Dedifferentiated amniotic fluid mesenchymal stem cell (primary cell): ENCODE data around the gene S100A12.
"Not testable (repeated sequence)": the region's sequence is repeated elsewhere in the genome, so short reads cannot be mapped to it uniquely, and the experiment has no call there.

ENCODE experiments used
- DNase-seq: peaks from one replicate; pipeline ENCODE4 v3.0.0-alpha.2; 2016; ENCODE audit errors: extremely low spot score

S100A12 gene

DNA sequence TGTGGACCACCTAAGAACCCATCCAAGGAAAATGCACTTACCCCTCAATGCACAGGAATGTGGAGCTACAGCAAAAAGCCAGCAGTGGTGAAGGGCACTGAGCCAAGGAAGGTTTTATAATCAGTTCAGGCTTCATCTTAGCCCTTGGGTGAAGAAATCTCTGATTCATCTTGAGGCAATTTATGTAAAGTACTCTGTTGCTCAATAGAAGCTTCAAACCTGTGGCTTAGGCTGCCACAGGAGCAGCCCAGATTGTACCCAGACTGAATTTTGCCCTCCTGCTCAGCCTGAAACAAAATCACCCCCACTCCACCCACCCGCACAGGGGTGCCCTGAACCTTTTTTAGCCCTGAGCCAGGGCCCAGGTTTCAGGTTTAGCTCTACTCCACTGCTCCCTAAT, at the start of gene S100A12:
TSS of gene S100A12 (minus strand) at position 111 of the 400 bp plus-strand sequence. CDS start 1,029 bp downstream, outside the sequence.
- peak; percentile 19 for DNase-seq

DNA sequence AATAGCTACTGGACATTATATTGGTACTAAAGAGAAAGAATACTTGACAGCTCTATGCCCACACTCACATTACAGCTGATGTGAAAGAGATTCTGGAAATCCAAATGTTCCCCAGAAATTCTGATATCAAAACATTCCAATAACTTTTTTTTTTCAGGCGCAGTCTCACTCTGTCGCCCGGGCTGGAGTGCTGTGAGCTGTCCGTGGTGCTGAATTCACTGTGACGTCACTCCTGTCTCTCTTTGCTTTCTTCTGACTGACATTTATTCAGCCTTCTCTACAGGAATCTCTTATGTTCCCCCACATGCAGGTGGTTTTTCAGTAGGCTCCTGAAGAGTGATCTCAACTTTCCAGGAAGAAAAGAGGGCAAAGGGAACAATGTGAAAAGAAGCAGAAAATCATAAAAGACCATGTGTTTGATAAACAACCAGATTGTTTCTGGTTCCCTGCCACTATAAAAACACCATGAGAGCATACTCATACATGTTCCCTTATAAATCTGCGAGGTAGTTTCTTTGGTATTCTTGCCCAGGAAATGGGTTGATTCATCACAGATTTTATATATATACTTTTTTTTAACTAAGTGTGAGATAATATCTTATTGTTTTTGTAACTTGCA, 47.1 kb upstream of the S100A12 start:
- DNase-seq, result peak; percentile 17

DNA sequence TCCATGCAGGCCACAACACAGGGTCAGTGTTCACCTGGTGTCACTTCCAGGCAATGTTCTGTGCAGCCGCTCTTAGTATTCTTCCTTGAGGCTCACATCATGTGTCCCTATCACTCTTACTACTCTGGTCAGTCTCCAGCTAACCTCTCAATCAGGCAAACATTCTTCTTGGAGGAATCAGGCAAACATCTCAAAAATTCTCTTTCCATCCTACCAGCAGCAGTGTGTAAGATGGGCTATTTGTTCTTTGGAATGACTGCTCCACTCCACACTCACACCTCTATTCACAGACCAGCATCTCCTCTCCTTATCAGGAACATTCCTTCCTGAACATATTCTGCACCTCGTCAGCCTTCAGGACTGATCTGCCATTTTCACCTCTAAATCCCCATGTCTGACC, 44.9 kb upstream of the S100A12 start:
- DNase-seq, result no peak

DNA sequence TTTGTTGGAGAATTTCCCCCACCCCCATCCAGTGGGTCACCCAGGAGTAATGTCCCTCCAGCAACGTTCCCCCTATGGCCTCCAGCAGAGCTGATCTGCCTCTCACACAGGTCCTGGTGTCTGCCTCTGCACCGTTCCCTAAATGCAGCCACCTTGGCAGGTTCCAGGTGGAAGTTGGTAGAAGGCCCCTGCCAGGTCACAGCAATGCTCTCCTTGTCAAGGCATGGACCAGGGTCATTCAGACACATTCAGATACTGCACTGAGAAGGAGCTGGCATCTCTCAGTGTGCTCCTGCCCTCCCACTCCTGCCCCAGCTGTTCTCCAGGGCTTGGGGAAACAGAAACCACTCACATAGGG, 44.0 kb upstream of the S100A12 start:
- not testable (repeated sequence) for DNase-seq

DNA sequence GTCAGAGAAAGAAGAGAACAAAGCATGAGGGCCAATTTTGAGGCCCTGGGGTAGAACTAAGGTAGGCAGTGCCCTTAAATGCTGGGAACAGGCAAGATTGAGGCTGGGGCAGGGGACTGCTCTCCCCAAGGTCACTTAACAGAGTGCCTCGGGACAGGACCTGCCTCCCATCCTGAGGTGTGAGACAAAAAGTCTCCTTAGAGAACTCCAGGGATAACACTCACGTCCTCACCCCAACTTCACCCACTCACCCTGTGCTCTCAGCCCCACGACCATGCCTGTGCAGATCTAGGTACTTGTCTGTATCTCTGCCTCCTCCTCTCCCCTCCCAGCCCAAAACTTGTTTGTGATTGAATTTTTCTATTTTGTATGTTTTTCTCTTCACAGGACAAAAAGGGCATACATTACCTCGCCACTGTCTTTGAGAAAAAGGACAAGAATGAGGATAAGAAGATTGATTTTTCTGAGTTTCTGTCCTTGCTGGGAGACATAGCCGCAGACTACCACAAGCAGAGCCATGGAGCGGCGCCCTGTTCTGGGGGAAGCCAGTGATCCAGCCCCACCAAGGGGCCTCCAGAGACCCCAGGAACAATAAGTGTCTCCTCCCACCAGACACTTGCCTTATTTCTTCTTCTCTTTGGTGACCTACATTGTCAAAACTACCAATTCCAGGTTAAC, 43.5 kb upstream of the S100A12 start:
- DNase-seq, result not testable (repeated sequence)

DNA sequence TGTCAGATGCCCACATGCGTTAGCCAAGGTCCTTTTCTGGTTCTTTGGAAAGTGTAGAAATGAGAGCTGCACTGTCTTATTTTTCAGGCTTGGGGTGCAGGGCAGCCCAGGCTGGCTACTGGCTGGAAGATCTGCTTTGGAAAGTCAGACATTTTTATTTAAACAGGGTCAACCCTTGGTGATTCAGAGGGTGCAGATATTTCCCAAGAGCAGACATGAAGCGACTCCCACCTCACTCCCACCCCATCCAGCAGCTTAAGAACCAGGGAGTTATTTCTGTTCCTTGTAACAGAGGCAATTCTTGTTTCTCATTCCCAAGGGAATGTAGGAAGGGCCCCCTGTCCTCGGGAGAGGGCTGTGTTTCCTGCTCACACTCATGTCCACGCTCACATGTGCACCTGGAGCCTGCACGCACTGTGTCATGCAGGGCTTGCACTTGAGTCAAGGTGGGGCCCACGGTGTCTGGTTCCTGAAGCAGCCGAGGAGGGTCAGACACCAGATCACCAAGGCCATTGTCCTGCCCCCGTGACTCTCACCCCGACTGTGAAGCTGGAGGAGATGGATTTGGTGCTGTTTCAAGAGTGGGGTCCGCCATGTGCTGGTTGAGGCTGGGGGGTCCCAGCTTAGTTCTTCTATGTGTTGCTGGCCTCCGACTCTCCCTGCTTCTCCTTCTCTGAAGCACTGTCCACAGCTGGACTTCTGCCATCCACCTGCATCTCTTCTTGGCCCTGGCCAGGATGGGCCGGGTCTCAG, 41.9 kb upstream of the S100A12 start:
- DNase-seq, result no peak

DNA sequence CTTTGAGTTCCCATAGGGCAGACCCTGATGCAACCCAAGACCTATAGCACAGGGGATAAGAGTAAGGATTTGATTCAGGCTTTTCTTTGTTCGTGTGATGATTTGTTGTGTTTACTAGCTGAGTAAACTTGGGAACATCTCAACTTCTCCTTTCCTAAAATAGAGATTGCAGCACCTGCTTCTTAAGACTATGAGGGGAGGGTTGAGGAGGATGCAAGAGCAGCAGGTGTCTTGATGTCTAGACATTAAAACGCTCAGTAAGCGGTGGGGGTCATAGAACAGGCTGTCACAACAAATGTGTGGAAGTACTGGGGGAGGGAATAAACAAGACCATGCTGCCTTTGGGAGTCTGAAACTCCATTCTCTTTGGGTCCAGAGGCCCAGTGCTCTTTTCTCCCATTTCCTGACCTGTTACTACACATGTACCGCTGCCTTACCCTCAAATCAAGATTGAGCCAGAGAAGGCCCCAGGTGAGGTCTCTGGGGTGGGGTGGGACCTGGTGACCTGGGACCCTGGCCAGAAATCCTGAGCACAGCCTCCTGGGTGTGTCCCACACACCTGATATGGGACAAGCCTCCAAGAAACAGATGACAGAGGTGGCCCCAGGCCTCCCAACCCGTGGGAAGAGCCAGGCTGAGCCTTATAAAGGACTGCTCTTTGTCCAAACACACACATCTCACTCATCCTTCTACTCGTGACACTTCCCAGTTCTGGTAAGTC, 40.6 kb upstream of the S100A12 start, which contains the start of gene S100A7A:
TSS of gene S100A7A (plus strand) at position 671 of the 721 bp plus-strand sequence. CDS start 1,563 bp downstream, outside the sequence.
- no peak for DNase-seq

DNA sequence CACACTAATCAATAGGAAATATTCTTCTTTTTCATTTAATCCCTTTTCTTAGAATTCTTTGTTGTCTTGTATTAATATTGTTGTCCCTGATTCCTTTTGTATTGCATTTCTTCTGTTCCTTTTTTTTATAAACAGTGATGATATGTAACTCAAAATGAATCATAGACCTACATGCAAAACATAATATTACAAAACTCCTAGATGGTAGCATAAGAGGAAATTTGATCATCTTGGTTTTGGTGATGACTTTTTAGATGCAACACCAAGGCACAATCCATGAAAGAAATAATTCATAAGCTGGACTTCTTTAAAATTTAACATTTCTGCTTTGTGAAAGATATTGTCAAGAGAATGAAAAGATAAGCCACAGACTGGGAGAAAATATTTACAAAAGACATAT, 38.5 kb upstream of the S100A12 start:
- not testable (repeated sequence) for DNase-seq

DNA sequence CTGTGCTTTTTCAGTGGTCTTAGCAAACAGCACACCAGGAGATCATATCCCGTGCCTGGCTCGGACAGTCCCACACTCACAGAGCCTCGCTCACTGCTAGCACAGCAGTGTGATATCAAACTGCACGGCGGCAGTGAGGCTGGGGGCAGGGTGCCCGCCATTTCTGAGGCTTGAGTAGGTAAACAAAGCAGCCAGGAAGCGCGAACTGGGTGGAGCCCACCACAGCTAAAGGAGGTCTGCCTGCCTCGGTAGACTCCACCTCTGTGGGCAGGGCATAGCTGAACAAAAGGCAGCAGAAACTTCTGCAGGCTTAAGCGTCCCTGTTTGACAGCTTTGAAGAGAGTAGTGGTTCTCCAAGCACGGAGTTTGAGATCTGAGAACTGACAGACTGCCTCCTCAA, 31.9 kb upstream of the S100A12 start:
- not testable (repeated sequence) for DNase-seq

DNA sequence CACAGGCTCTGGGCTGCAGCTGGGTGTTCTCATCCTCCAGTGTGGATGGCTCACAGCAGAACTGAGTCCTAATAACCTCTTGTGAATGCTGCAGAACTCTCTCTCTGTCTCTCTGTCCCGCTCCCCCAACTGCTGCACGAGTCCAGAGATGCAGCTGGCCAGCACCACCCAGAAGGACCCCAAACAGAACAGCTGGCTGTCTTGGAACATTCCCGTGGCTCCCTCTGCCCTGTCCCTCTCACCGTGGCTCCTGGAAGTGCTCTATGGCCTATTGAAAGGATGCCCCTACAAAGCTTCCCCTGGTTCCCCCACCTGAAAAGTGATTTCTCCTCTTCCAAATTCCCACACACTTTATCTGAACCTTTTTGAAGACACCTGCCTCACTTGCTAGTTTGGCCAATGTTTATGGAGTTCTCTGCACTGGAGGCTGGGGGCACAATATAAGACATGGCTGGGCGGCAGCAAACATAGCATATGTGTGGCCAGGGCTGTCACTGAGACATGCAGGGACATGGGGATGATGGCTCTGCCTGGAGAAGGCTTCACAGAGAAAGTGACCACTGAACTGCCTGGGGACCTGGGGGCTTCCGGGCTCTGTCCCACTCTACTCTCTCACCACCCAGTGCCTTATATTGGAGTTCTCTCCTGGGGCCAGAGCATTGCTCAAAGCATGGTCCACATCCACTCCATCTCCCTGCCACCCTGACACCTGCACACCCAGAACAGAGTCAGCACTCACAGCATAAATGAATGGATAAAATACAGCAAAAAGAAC, 30.6 kb upstream of the S100A12 start:
- not testable (repeated sequence) for DNase-seq

DNA sequence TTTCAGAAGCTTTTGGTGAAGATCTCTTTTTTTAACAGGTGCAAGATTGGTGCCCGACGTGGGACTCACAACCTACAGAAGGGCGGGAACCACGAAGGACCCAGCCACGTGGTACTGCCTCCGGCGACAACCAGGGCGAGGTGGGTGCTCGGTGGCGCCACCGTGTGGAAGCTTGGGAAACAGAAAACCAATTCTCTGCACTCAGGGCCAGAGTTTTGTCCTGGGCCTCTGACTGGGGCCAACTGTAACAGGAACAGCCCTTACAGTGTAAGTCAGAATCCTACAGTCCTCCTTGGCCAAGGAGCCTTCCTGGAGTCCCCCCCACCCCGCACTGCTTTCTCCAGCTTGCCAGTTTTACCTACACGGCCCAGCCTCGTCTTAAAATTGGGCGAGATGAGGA, 29.3 kb upstream of the S100A12 start:
- no peak for DNase-seq

DNA sequence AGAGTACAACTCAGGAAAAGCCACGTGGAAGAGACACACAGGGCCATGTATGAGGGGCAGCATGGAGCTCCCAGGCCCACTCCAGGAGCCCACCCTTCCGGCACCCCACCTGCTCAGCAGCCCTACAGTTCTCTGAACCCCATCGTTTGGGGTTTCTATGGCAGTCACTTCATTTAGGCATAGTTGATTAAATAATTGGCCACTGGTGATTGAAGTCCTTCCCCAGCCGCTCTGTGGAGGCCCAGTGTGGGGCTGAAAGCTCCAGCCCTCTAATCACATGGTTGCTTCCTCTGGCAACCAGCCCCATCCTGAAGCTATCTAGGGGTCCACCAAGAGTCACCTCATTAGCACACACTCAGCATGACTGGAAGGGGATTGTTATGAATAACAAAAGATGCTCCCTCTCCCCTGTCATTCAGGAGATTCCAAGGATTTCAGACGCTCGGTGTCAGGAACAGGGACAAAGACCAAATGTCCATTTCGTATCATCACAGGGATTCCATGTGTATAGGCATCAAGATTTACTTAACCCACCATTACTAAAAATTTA, 28.7 kb upstream of the S100A12 start:
- DNase-seq, result no peak

DNA sequence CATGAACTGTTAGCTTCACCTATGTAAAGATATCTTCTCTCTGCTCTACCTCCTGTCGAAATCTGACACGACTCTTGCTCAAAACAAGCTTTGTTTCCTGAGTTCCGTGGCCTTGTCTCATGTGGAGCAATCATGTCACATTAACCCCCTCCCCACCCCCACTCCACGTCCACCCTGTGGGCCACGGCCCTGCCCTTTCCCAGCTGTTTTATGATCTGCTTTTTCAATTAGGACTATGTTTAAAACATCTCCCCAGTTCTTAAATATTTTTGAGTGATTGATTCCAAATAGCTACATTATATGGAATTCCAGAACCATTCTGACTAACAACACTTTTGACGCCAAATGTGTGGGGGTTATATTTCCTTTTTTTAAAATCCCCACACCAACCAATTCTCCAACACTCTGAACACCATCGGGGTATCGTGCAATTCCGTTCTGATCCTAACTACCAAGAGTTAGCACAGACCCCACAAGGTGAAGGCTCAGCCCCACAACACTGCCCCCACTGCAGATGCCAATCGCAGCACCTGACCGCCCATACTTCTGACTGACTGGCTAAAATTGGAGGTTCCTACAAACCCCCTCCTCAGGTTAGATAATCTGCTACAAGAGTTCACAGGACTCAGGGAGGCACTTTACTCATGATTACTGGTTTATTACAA, 28.1 kb upstream of the S100A12 start:
- no peak for DNase-seq

DNA sequence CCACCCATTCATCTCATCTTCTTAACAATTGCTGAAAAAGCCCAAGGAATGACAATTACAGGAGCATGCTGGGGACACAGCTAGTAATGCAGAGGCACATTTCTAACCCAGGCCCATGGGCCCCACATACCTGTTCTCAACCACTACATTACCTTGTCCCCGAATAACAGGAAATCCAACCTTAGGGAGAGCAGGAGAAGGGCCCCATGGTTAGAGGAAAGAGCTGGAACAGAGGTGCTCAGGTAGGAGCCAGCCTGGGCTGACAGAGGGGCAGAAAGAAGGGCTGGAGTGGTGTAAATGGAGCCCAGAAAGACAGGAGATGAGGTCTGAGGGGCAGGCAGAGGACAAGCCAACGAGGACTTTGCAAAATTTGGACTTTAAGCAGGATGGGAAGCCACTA, 26.8 kb upstream of the S100A12 start:
- DNase-seq, result no peak

DNA sequence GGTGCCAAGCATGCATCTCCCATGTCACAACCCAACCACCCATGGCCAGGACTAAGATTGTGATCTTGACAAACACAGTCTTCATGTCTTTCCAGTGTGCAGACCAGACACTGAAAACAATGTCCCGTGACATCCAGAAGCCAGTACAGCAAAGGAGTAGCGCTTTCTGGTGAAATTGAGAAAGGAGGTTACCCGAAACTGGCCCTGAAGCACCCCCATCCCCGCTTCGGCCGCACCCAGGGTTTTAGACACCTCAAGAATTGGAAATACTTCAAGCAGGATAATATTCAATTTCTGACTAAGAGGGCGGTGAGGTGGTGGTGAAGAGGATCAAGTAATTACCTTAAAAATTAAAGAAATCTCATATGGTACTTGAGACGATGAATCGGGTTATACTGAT, 26.0 kb upstream of the S100A12 start:
- no peak for DNase-seq

DNA sequence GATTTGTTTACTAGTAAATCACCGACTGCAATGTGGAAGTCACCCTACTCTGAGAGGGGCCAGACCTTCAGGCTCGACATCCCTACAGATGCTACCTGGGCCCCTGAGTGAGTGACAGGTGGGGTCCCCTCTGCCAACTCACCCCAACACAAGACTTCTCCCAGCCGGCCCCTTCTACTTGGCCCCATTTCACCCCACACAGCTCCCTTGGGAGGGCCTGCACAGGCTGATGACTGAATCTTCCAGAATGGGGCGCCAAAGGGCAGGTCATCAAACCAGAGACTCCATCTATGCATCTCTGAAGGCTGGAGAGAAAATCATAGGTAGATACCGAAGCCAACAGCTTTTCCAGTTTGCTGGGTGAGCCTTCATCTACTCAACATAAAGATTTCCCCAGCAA, 24.8 kb upstream of the S100A12 start:
- no peak for DNase-seq

DNA sequence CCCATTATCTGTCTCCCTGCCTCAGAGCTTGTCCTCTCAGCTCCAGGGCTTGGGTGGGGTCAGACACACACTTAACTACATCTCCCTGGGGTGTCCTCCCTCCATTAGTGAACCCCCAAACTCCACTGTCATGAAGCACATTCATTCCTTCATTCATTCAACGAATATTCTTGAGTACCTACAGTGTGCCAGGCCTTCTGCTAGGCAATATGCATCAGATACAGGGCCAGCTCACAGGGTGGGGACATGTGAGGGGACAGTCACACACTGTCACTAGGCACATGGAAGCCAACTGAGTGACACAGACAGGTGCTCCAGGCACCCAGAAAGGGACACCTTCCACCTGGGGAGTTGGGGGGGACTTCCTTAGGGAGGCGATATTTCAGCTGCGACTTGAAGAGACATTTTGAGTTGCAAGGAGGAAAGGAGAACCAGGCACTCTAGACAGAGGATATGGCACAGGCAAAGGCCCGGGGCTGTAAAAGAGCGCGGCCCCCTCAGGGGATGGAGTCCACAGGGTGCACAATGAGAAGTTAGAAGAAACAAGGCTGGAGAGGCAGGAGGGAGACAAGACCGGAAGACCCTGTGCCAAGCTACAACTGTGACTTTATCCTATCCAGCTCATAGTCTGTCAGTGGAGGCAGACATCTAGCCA, 24.1 kb upstream of the S100A12 start:
- DNase-seq, result no peak

DNA sequence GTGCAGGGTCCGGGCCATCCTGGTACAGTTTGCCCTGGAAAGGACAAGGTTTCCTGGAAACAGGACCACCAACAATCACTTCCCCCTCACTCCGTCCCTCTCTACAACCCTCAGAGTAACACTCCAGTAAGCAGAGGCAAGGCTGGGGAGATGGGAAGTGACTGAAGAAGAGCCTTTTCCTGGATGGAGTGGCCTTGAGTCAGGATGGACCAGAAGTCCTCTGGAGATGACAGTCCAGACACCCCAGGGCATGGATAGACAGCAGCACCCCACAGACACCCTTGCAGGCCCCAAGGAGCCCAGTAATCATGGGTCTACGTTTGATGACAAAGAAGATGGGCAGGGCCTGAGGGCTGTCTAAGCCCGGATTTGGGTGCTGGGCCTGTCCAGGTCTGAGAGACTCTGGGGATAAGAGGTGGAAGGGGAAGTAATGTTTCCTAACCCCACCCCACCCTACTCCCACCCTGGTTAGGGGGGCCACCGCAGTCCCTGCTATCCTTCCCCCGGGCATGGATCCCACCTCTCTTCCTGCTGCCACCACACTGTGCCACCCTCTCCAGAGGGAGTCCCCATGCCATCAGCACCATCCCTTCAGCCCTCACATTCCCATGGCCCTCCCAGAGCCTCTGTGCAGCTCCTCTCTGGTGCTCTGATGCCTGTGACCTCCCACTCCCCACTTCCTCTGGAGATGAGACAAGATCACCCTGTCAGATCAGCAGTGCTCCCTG, 22.7 kb upstream of the S100A12 start:
- DNase-seq, result no peak
